CD4-positive, alpha-beta T cell (primary cell): ENCODE data around the gene CPED1. TPM values are rescaled to one million over a fixed set of nuclear protein-coding genes. Genes with fewer than 3 reads are reported as not detected.

Source experiments
- ATAC-seq: fragments of 200-7000 bp; cut with Tn5 transposase; one replicate; pipeline ENCODE4 v1.10.0; 2022; ENCODE audit warnings: mild to moderate bottlenecking; ENCODE audit not compliant: poor library complexity
- CTCF ChIA-PET: fragments of 350-600 bp; sonication (Branson Sonifier 250); formaldehyde crosslinking; loops from one replicate; lab custom pipeline; 2021; ENCODE audit warnings: antibody characterized with exemption, inconsistent platforms; lab: Charles Lee
- POLR2A ChIA-PET: fragments of 350-600 bp; sonication (Branson Sonifier 250); formaldehyde crosslinking; loops from one replicate; lab custom pipeline; 2021; ENCODE audit warnings: antibody characterized with exemption, inconsistent platforms; lab: Charles Lee
- DNase-seq, 14 experiments: peaks; one replicate each; pipeline ENCODE4 v3.0.0-alpha.2; 2013 to 2020; ENCODE audit warnings: mixed read lengths in 2 of 14
- H3K27ac ChIP-seq, 2 donors: one replicate each; pipeline versions ENCODE4 v1.5.1 to v1.7.0; 2013; ENCODE audit warnings: low read length in 2 of 2, low read depth in 1 of 2, mild to moderate bottlenecking in 1 of 2
- H3K27me3 ChIP-seq, 2 experiments: 1 replicate in 1 of 2; 2 replicates in 1 of 2; pipeline versions ENCODE4 v1.6.1 to v1.7.0; 2013; ENCODE audit warnings: low read length in 2 of 2, control low read depth in 1 of 2, mild to moderate bottlenecking in 1 of 2, moderate library complexity in 1 of 2; ENCODE audit not compliant: insufficient read depth in 2 of 2, control insufficient read depth in 1 of 2
- H3K36me3 ChIP-seq: one replicate; pipeline ENCODE4 v1.6.1; 2013; ENCODE audit warnings: low read length, control low read depth; ENCODE audit not compliant: insufficient read depth
- H3K4me1 ChIP-seq: one replicate; pipeline ENCODE4 v1.6.1; 2013; ENCODE audit warnings: low read length, control low read depth; ENCODE audit not compliant: insufficient read depth
- H3K4me3 ChIP-seq: one replicate; pipeline ENCODE4 v1.5.1; 2013; ENCODE audit warnings: mild to moderate bottlenecking, low read length, moderate library complexity
- H3K9me3 ChIP-seq, 2 experiments: 1 replicate in 1 of 2; 2 replicates in 1 of 2; pipeline versions ENCODE4 v1.6.1 to v1.7.0; 2013; ENCODE audit warnings: low read length in 2 of 2, mild to moderate bottlenecking in 2 of 2, control low read depth in 1 of 2, moderate library complexity in 1 of 2; ENCODE audit not compliant: control insufficient read depth in 1 of 2, insufficient read depth in 1 of 2
- H3K27ac Mint-ChIP-seq: one replicate; pipeline ENCODE4 v1.8.0; 2020; ENCODE audit warnings: mixed read lengths
- H3K27me3 Mint-ChIP-seq: one replicate; pipeline ENCODE4 v1.8.0; 2021; ENCODE audit warnings: mixed read lengths
- H3K36me3 Mint-ChIP-seq: one replicate; pipeline ENCODE4 v1.8.0; 2021; ENCODE audit warnings: low read depth, mixed read lengths
- H3K4me1 Mint-ChIP-seq: one replicate; pipeline ENCODE4 v1.8.0; 2021; ENCODE audit warnings: low read depth, mixed read lengths
- H3K4me3 Mint-ChIP-seq: one replicate; pipeline ENCODE4 v1.8.0; 2020; ENCODE audit warnings: mild to moderate bottlenecking, mixed read lengths
- H3K9me3 Mint-ChIP-seq: one replicate; pipeline ENCODE4 v1.8.0; 2020; ENCODE audit warnings: mixed read lengths
- CTCF ChIP-seq: fragments of 200-600 bp; IDR thresholded peaks from one replicate; pipeline ENCODE4 v1.8.0; 2022; ENCODE audit warnings: antibody characterized with exemption, mild to moderate bottlenecking
- intact Hi-C, 2 experiments: fragments of 100-400 bp; cut with DNase I in 1 of 2; cut with micrococcal nuclease in 1 of 2; formaldehyde crosslinking; loops; one replicate each; pipeline versions ENCODE4 v1.15.1 to v1.9.0; 2023 to 2025; cut with DNase I, micrococcal nuclease
- total RNA-seq, 174 experiments: library from RNA in 2 of 174; stranded (reverse) in 2 of 174; gene quantifications; one replicate each; pipeline ENCODE4 v1.2.3 and lab custom pipeline; 2021 to 2026

Gene CPED1
- total RNA-seq, 2 experiments from 2014 or later: 0.08 to 0.19 TPM

- Histone ChIP-seq H3K36me3 (peaks cover 49% of the 10 kb centered on the region), H3K9me3 (no peaks in the 10 kb centered on the region), H3K4me3 (no peak overlapping the region), H3K4me1 (peaks cover 5% of the 10 kb centered on the region), H3K27me3 (no peaks in the 10 kb centered on the region), H3K27ac (no peak overlapping the region)
- H3K36me3 Mint-ChIP-seq: peaks cover 81% of the 10 kb centered on the region
- intact Hi-C loops: no loop called here
- no peak for ATAC-seq
- no peak for TF ChIP-seq CTCF
- H3K4me3 Mint-ChIP-seq: no peak overlapping the region
- DNase-seq: no peak
- H3K9me3 Mint-ChIP-seq: no peaks in the 10 kb centered on the region
- H3K27ac Mint-ChIP-seq: no peak overlapping the region
- no peaks in the 10 kb centered on the region for H3K27me3 Mint-ChIP-seq
- ChIA-PET CTCF (no interaction called here), POLR2A (no interaction called here)
- H3K4me1 Mint-ChIP-seq: peaks cover 32% of the 10 kb centered on the region
Observed at GRCh38 chr7:120955577-120956149, 32.8 kb upstream of the CPED1 start.

GRCh38 chr7:120959929-120960484, 28.5 kb upstream of the CPED1 start:
- Histone ChIP-seq H3K27me3 (no peaks in the 10 kb centered on the region), H3K9me3 (no peaks in the 10 kb centered on the region), H3K27ac (no peak overlapping the region), H3K36me3 (peaks cover 40% of the 10 kb centered on the region), H3K4me1 (no peaks in the 10 kb centered on the region), H3K4me3 (no peak overlapping the region)
- Mint-ChIP-seq H3K36me3 (peaks cover 74% of the 10 kb centered on the region), H3K4me1 (peaks cover 34% of the 10 kb centered on the region), H3K9me3 (no peaks in the 10 kb centered on the region), H3K4me3 (no peak overlapping the region), H3K27me3 (no peaks in the 10 kb centered on the region), H3K27ac (no peak overlapping the region)
- CTCF ChIA-PET: no interaction called here
- no peak for DNase-seq
- no peak for TF ChIP-seq CTCF
- POLR2A ChIA-PET: interaction anchor here (0.8 to 1.0 kb wide), 2 partner anchors 8 to 10 kb away, joined by 5 to 6 read pairs; partner anchors contain the start of gene ING3
- intact Hi-C loops: no loop called here
- no peak for ATAC-seq

GRCh38 chr7:120960714-120961113, 27.8 kb upstream of the CPED1 start:
- Histone ChIP-seq H3K27me3 (no peaks in the 10 kb centered on the region), H3K27ac (no peak overlapping the region), H3K9me3 (no peaks in the 10 kb centered on the region), H3K4me1 (no peaks in the 10 kb centered on the region), H3K4me3 (no peak overlapping the region), H3K36me3 (peaks cover 39% of the 10 kb centered on the region)
- intact Hi-C loops: no loop called here
- Mint-ChIP-seq H3K4me3 (no peak overlapping the region), H3K4me1 (peaks cover 30% of the 10 kb centered on the region), H3K27me3 (no peaks in the 10 kb centered on the region), H3K9me3 (no peaks in the 10 kb centered on the region), H3K36me3 (peaks cover 76% of the 10 kb centered on the region), H3K27ac (no peak overlapping the region)
- ChIA-PET CTCF (no interaction called here), POLR2A (interaction anchor here (0.8 to 2.6 kb wide), 2 partner anchors 9 to 10 kb away, joined by 5 to 10 read pairs; partner anchors contain the start of gene ING3)
- DNase-seq: no peak
- no peak for ATAC-seq
- TF ChIP-seq CTCF: no peak
